ENCODE data around the gene RAMAC.

The RAMAC gene

DNA sequence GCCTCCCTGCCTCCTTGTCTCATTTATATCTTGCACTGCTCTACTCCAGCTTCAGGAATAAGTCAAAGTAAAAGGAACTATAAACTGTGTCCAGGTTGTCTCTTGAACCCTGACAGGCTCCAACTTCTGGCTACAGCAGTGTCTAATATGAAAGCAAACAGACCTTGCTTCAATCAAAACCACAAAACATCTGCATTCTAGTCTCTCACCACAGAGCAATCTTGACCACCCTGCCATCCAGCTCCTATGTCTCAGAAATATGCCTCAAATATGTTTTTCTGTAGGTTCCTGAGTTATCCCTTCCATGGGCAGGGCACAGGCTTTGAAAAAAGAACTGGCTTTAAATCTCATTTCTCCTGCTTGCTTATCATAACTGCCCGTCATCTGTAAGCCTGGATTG lies 13.0 kb upstream of the RAMAC start:
- no peak for DNase-seq (ENCODE audit: low read depth)
- no peak overlapping the region for H3K4me3 ChIP-seq (ENCODE audit: low read depth, low read length)
- no peak for TF ChIP-seq CTCF (IDR thresholded peaks at IDR 0.05; ENCODE audit: control insufficient read depth, extremely low read depth, insufficient read depth)

DNA sequence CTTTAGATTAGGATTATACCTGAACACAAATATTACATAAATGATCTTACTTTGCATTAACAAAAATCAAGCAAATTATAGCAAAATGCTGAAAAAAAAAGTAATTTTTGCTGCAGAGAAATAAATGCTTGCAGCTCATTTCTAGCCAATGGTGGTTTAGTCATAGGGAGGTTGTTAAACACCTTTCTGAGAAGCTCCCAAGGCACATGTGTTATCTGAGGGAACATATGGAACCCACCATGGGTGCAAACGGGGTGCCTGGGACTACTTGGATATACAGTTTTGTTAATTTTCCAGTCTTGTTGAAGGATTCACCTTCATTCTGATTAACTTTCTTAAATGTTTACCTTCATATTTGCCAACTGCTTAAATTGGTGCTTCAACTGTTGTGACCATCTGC lies 8.9 kb upstream of the RAMAC start:
- TF ChIP-seq CTCF (IDR thresholded peaks at IDR 0.05; ENCODE audit: control insufficient read depth, extremely low read depth, insufficient read depth): no peak
- no peak overlapping the region for H3K4me3 ChIP-seq (ENCODE audit: low read depth, low read length)
- DNase-seq (ENCODE audit: low read depth): no peak

DNA sequence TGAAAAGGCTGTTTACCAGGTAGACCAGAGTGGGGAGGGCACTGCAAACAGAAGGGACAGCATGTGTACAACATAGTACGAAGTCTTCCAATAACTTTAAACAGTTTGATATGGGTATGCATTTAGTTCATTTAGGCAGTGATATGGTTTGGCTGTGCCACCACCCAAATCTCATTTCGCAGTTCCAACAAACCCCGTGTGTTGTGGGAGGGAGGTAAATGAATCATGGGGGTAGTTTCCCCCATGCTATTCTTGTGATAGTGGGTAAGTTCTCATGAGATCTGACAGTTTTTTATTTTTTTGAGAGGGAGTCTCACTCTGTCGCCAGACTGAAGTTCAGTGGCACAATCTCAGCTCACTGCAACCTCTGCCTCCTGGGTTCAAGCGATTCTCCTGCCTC lies 7.6 kb upstream of the RAMAC start:
- TF ChIP-seq CTCF (IDR thresholded peaks at IDR 0.05; ENCODE audit: control insufficient read depth, extremely low read depth, insufficient read depth): no peak
- DNase-seq (ENCODE audit: low read depth): no peak
- H3K4me3 ChIP-seq (ENCODE audit: low read depth, low read length): no peak overlapping the region

GRCh38 chr15:82979726-82980125 lies 6.3 kb upstream of the RAMAC start:
- H3K4me3 ChIP-seq (ENCODE audit: low read depth, low read length): no peak overlapping the region
- no peak for TF ChIP-seq CTCF (IDR thresholded peaks at IDR 0.05; ENCODE audit: control insufficient read depth, extremely low read depth, insufficient read depth)
- no peak for DNase-seq (ENCODE audit: low read depth)

DNA sequence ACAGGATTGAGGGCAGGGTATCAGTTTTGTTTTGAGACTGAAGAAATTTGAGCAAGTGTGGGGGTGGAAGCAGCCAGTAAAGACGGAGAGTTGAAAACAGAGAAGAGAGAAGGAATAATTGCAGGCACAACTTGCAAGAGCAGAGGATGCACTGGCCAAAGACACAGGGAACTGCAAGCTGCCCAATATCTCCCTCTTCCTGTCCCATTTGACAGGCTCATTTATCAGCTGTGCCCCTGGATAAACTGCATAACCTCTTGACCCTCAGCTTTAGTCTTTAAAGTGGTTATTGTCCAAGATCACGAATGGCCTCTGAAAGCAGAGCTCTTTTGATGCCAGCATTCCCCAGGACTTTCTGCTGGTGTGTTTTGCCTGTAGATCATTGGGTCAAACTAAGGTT lies 5.0 kb upstream of the RAMAC start:
- TF ChIP-seq CTCF (IDR thresholded peaks at IDR 0.05; ENCODE audit: control insufficient read depth, extremely low read depth, insufficient read depth): no peak
- H3K4me3 ChIP-seq (ENCODE audit: low read depth, low read length): no peak overlapping the region
- no peak for DNase-seq (ENCODE audit: low read depth)

- TF ChIP-seq CTCF (IDR thresholded peaks at IDR 0.05; ENCODE audit: control insufficient read depth, extremely low read depth, insufficient read depth): no peak
- peak overlapping the region; percentile 99 for H3K4me3 ChIP-seq (ENCODE audit: low read depth, low read length)
- no peak for DNase-seq (ENCODE audit: low read depth)
Measured at GRCh38 chr15:82986442-82986780, 401 bp downstream of the RAMAC start.

DNA sequence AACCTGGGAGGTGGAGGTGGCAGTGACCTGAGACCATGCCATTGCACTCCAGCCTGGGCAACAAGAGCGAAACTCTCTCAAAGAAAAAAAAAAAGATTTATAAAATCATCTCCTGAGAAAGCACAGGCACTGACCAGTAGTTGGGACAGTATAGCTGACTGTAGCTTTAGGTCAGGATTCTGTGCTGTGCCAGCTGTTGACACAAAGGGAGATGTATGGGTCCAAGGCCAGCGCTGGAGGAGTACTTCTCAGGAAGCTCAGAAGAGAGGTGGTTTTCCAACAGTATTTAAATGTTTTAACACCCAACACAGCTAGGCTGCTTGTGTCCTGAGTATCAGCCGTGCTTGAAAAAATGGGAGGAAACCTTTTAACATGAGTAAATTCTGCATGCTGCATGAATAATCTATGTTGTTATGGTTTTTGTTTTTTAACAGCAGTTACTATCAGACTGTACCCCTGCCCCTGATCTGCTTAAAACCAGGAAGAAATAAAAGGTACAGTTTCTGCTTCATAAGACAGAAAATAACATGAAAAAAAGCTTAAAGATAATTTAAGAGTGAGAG lies 6.5 kb downstream of the RAMAC start:
- TF ChIP-seq CTCF (IDR thresholded peaks at IDR 0.05; ENCODE audit: control insufficient read depth, extremely low read depth, insufficient read depth): no peak
- no peak for DNase-seq (ENCODE audit: low read depth)
- no peak overlapping the region for H3K4me3 ChIP-seq (ENCODE audit: low read depth, low read length)
